BJ (cell line): ENCODE data around the gene GLT1D1. TPM values are rescaled to one million over a fixed set of nuclear protein-coding genes. Genes with fewer than 3 reads are reported as not detected.
"Not testable (repeated sequence)": the region's sequence is repeated elsewhere in the genome, so short reads cannot be mapped to it uniquely, and the experiment has no call there.

ENCODE experiments used
- CTCF ChIA-PET: fragments of 350-600 bp; formaldehyde crosslinking; extraction: SDS; loops from one replicate; lab custom pipeline; 2021; ENCODE audit warnings: antibody characterized with exemption, inconsistent platforms; lab: Yijun Ruan, JAX
- POLR2A ChIA-PET: fragments of 300-600 bp; sonication (Branson Sonifier 250); formaldehyde crosslinking; extraction: SDS; loops from one replicate; lab custom pipeline; 2021; ENCODE audit warnings: antibody characterized with exemption; lab: Charles Lee
- DNase-seq: peaks from one replicate; pipeline ENCODE4 v3.0.0-alpha.2; 2011; ENCODE audit warnings: low read depth
- H3K27me3 ChIP-seq: 2 replicates; pipeline ENCODE4 v1.6.0; 2011; ENCODE audit warnings: low read length; ENCODE audit not compliant: control insufficient read depth, insufficient read depth
- H3K36me3 ChIP-seq: 2 replicates; pipeline ENCODE4 v1.5.1; 2011; ENCODE audit warnings: low read length; ENCODE audit not compliant: control insufficient read depth, insufficient read depth
- H3K4me3 ChIP-seq: 2 replicates; pipeline ENCODE4 v1.5.1; 2011; ENCODE audit warnings: low read depth, mild to moderate bottlenecking, control low read depth, low read length
- CTCF ChIP-seq: IDR thresholded peaks from 2 replicates; pipeline ENCODE4 v1.5.1; 2011; ENCODE audit warnings: low read depth, mild to moderate bottlenecking, control low read depth, inconsistent platforms, low read length, moderate library complexity; ENCODE audit not compliant: insufficient read depth
- polyA minus RNA-seq: library from RNA; depleted of rRNA, polyadenylated mRNA; stranded (reverse); fragments of >200 nt; gene quantifications from 2 replicates; pipeline ENCODE4 v1.2.3, GENCODE V29; 2011; rRNA and poly(A)+ RNA removed
- polyA plus RNA-seq: library from polyadenylated mRNA; depleted of rRNA; stranded (reverse); fragments of >200 nt; gene quantifications from 2 replicates; pipeline ENCODE4 v1.2.3, GENCODE V29; 2011; rRNA removed

The GLT1D1 gene
- polyA plus RNA-seq (not detected in 2 replicates), polyA minus RNA-seq (not detected in 2 replicates)

GRCh38 chr12:128852885-128853599, at the start of gene GLT1D1:
GLT1D1 (plus strand) TSS chr12:128853478; CDS start chr12:128853582, 104 bp downstream.
- no peak for DNase-seq
- TF ChIP-seq CTCF = no peak
- ChIA-PET CTCF (no interaction called here), POLR2A (no interaction called here)
- Histone ChIP-seq H3K27me3 (no peaks in the 10 kb centered on the region), H3K4me3 (no peak within 1 kb of the TSS), H3K36me3 (no peaks in the 10 kb centered on the region)

- Histone ChIP-seq H3K36me3 (peaks cover 14% of the 10 kb centered on the region), H3K27me3 (no peaks in the 10 kb centered on the region), H3K4me3 (no peak overlapping the region)
- no peak for DNase-seq
- no peak for TF ChIP-seq CTCF
- POLR2A ChIA-PET = no interaction called here
- CTCF ChIA-PET = no interaction called here
These were observed 49.5 kb upstream of the GLT1D1 start for GRCh38 chr12:128803788-128804187.

GRCh38 chr12:128804762-128805161, 48.5 kb upstream of the GLT1D1 start:
- no peak for TF ChIP-seq CTCF
- CTCF ChIA-PET = no interaction called here
- Histone ChIP-seq H3K4me3 (no peak overlapping the region), H3K36me3 (peaks cover 12% of the 10 kb centered on the region), H3K27me3 (no peaks in the 10 kb centered on the region)
- DNase-seq = no peak
- POLR2A ChIA-PET = no interaction called here

GRCh38 chr12:128805406-128805805, 47.9 kb upstream of the GLT1D1 start:
- H3K36me3 ChIP-seq = peaks cover 10% of the 10 kb centered on the region
- H3K4me3 ChIP-seq, CTCF ChIA-PET, DNase-seq, POLR2A ChIA-PET, H3K27me3 ChIP-seq: not testable (repeated sequence)

GRCh38 chr12:128806573-128806972, 46.7 kb upstream of the GLT1D1 start:
- DNase-seq = no peak
- no peaks in the 10 kb centered on the region for H3K27me3 ChIP-seq
- TF ChIP-seq CTCF = no peak
- CTCF ChIA-PET = interaction anchor here (0.9 kb wide), 1 partner anchor 17 kb away, joined by 3 read pairs; no protein-coding TSS in a partner anchor
- peaks cover 10% of the 10 kb centered on the region for H3K36me3 ChIP-seq
- no peak overlapping the region for H3K4me3 ChIP-seq
- POLR2A ChIA-PET = no interaction called here
